ENCODE data around the gene TBP.
"Not testable (repeated sequence)": the region's sequence is repeated elsewhere in the genome, so short reads cannot be mapped to it uniquely, and the experiment has no call there.

The TBP gene

DNA sequence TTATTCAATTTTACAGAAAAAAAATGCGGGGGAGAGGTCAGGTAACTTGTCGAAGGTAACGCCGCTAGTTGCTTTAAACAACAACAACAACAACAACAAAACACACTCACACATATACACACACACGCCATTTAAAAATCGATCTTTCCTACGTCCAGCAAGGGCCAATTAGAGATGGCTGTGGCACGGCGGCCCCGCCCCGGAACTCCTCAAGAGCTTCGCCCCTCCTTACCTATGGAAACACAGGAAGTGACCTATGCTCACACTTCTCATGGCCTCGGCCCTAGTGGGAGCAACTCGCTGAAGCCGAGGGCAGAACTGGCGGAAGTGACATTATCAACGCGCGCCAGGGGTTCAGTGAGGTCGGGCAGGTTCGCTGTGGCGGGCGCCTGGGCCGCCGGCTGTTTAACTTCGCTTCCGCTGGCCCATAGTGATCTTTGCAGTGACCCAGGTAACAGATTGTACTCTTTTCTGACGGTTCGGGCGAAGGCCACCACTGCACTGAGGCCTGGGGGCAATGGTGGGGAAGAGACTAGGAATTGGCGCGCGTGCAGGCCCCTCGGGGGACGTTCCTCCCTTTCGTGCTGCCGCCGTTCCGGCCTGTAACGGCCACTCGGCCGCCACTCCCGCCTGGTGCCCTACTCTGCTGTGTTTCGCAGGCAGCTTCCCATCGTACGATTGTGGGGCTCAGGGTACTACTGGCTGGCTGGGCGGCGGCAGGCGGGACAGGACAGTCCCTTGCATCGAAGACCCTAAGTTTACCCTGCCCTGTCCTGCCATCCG, at the start of gene TBP:
TBP (plus strand) TSS at position 357 of the 783 bp plus-strand sequence. CDS start 2,661 bp downstream, outside the sequence.
- Mint-ChIP-seq H3K4me1 (ENCODE audit: low read depth) (peaks cover 26% of the 10 kb centered on the region), H3K4me3 (no peak within 1 kb of the TSS), H3K9me3 (no peaks in the 10 kb centered on the region), H3K27me3 (ENCODE audit: low read depth) (no peaks in the 10 kb centered on the region), H3K36me3 (ENCODE audit: low read depth) (peaks cover 22% of the 10 kb centered on the region), H3K27ac (no peak within 1 kb of the TSS)

DNA sequence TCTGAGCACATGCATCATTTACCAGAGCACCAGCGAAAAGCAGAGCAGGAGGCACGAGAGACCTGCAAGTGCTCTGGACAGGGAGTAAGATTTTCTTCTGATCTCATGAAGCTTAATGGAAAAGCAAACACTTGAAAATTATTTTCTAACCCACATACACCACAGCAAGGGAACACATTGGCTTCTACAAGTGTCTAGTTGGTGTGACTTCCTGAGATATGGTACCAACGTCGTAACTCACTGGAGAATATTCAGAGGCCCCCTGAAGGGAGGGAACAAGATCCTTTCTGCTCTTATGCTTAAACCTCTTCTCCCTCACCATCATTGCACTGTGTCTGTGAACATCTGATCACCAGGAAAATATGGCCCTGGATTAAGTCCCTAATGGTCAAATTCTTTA, 49.7 kb upstream of the TBP start:
- Mint-ChIP-seq H3K4me1 (ENCODE audit: low read depth) (no peaks in the 10 kb centered on the region), H3K27me3 (ENCODE audit: low read depth) (peaks cover 9% of the 10 kb centered on the region), H3K27ac (no peak overlapping the region), H3K36me3 (ENCODE audit: low read depth) (peaks cover 3% of the 10 kb centered on the region), H3K4me3 (no peak overlapping the region), H3K9me3 (peaks cover 23% of the 10 kb centered on the region)

DNA sequence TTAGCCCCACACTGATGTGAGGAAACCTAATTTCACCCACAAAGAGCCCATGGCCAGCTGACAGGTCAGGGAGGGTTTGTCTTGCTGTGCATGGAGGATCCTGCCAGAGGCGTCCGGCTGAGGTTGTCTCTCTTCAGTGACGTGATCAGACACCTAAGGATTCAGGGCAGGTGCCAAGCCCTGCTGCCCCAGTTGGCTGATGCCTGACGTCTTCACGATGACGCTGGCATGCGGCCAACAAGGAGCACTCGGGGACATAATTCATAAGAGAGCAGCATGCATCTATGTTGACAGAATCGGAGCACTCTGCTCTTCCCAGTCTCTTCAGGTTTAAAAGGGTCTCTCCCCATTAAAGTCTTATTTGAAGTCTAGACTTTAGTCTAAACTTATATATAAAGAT, 48.9 kb upstream of the TBP start:
- peaks cover 12% of the 10 kb centered on the region for H3K27me3 Mint-ChIP-seq (ENCODE audit: low read depth)
- H3K4me3 Mint-ChIP-seq, result no peak overlapping the region
- H3K36me3 Mint-ChIP-seq (ENCODE audit: low read depth), result peaks cover 3% of the 10 kb centered on the region
- peaks cover 23% of the 10 kb centered on the region for H3K9me3 Mint-ChIP-seq
- no peak overlapping the region for H3K27ac Mint-ChIP-seq
- no peaks in the 10 kb centered on the region for H3K4me1 Mint-ChIP-seq (ENCODE audit: low read depth)

DNA sequence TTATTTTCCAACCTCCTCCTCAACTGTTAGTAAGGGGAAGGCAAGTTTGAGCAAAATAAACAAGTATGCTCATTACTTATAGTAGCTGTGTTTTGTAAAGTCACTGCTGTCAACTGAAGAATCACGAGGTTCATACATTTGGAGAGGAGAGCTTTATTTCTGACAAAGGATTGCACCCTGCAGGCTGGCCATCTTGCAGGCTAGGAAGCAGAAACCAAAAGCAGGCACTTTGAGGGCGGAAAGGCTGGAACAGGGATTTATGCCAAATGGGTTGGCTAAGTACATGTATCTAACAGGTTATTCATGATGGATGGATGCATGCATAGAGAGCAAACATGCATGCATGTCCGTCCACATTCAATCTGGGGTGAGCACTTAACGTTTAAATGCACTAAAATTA, 47.7 kb upstream of the TBP start:
- H3K4me3 Mint-ChIP-seq, result no peak overlapping the region
- no peaks in the 10 kb centered on the region for H3K36me3 Mint-ChIP-seq (ENCODE audit: low read depth)
- peaks cover 15% of the 10 kb centered on the region for H3K9me3 Mint-ChIP-seq
- no peak overlapping the region for H3K27ac Mint-ChIP-seq
- H3K27me3 Mint-ChIP-seq (ENCODE audit: low read depth), result peaks cover 12% of the 10 kb centered on the region
- no peaks in the 10 kb centered on the region for H3K4me1 Mint-ChIP-seq (ENCODE audit: low read depth)

GRCh38 chr6:170507728-170508127, 46.4 kb upstream of the TBP start:
- H3K27me3 Mint-ChIP-seq (ENCODE audit: low read depth), result peaks cover 18% of the 10 kb centered on the region
- H3K27ac Mint-ChIP-seq, H3K9me3 Mint-ChIP-seq: not testable (repeated sequence)

GRCh38 chr6:170508275-170508674, 45.9 kb upstream of the TBP start:
- not testable (repeated sequence) for H3K4me3 Mint-ChIP-seq; H3K9me3 Mint-ChIP-seq; H3K27ac Mint-ChIP-seq; H3K36me3 Mint-ChIP-seq (ENCODE audit: low read depth); H3K4me1 Mint-ChIP-seq (ENCODE audit: low read depth)
- peaks cover 19% of the 10 kb centered on the region for H3K27me3 Mint-ChIP-seq (ENCODE audit: low read depth)

More at GRCh38 chr6:170507728-170508127, 46.4 kb upstream of the TBP start:
- H3K4me3 Mint-ChIP-seq; H3K4me1 Mint-ChIP-seq (ENCODE audit: low read depth); H3K36me3 Mint-ChIP-seq (ENCODE audit: low read depth): not testable (repeated sequence)

GRCh38 chr6:170508892-170509722, 45.1 kb upstream of the TBP start:
- H3K27me3 Mint-ChIP-seq (ENCODE audit: low read depth), result peaks cover 24% of the 10 kb centered on the region
- not testable (repeated sequence) for H3K36me3 Mint-ChIP-seq (ENCODE audit: low read depth); H3K4me1 Mint-ChIP-seq (ENCODE audit: low read depth); H3K9me3 Mint-ChIP-seq; H3K27ac Mint-ChIP-seq; H3K4me3 Mint-ChIP-seq

DNA sequence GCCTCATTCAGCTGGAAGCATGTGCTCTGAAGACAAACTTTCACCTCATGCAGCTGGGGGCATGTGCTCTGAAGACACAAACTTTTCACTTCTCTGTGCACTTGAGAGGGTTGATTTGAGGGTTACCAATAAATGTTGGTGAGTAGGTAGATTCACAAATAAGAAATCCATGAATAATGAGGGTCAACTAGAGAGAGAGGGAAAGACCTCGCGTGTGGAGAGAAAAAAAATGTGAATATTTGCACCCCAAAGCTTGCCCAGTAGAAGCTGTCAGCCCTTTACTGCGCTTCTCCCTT, 44.5 kb upstream of the TBP start:
- no peaks in the 10 kb centered on the region for H3K9me3 Mint-ChIP-seq
- no peaks in the 10 kb centered on the region for H3K36me3 Mint-ChIP-seq (ENCODE audit: low read depth)
- peaks cover 24% of the 10 kb centered on the region for H3K27me3 Mint-ChIP-seq (ENCODE audit: low read depth)
- no peaks in the 10 kb centered on the region for H3K4me1 Mint-ChIP-seq (ENCODE audit: low read depth)
- H3K4me3 Mint-ChIP-seq, result no peak overlapping the region
- H3K27ac Mint-ChIP-seq, result no peak overlapping the region

DNA sequence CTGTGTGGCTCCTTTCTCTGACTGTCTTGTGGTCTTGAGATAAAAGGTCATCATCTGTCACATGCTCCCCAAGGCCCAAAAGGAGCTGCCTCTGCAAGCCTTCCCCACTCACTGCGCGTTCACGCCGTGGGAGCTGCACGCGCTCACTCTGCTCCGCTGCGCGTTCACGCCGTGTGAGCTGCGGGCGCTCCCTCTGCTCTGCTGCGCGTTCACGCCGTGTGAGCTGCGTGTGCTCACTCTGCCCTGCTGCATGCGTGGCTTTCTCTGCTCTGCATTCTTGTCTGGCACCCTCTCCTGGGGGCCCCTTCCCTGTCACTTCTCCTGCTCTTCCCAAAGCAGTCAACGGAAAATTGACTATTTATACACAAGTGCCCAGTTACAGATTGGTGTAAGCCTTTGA, 43.5 kb upstream of the TBP start:
- H3K27ac Mint-ChIP-seq, result no peak overlapping the region
- peaks cover 32% of the 10 kb centered on the region for H3K27me3 Mint-ChIP-seq (ENCODE audit: low read depth)
- H3K4me1 Mint-ChIP-seq (ENCODE audit: low read depth), result no peaks in the 10 kb centered on the region
- H3K9me3 Mint-ChIP-seq, result no peaks in the 10 kb centered on the region
- H3K4me3 Mint-ChIP-seq, result no peak overlapping the region
- no peaks in the 10 kb centered on the region for H3K36me3 Mint-ChIP-seq (ENCODE audit: low read depth)

DNA sequence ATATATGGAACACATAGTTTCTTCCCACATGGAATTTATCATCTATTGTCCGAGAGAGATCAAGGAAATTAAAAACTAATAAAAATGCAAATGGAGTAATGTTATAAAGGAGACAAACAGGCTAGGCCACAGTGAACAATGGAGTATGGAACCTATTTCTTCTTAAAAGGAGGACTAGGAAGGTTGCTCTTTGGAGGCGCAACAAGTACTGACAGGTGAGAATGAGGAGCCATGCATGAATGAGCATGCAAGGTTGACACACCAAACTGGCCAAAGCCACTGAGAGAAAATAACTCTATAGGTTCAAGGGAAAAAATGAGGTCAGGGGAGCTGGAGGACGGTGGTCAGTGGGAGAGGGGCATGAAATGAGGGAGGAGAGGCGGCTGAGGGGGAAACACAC, 41.9 kb upstream of the TBP start:
- Mint-ChIP-seq H3K4me1 (ENCODE audit: low read depth) (no peaks in the 10 kb centered on the region), H3K27me3 (ENCODE audit: low read depth) (peaks cover 35% of the 10 kb centered on the region), H3K4me3 (no peak overlapping the region), H3K36me3 (ENCODE audit: low read depth) (no peaks in the 10 kb centered on the region), H3K27ac (no peak overlapping the region), H3K9me3 (no peaks in the 10 kb centered on the region)

- Mint-ChIP-seq H3K4me3 (no peak overlapping the region), H3K27ac (no peak overlapping the region), H3K36me3 (ENCODE audit: low read depth) (no peaks in the 10 kb centered on the region), H3K9me3 (no peaks in the 10 kb centered on the region), H3K4me1 (ENCODE audit: low read depth) (no peaks in the 10 kb centered on the region), H3K27me3 (ENCODE audit: low read depth) (peaks cover 57% of the 10 kb centered on the region)
Observed at GRCh38 chr6:170514908-170515307, 39.3 kb upstream of the TBP start.

GRCh38 chr6:170516783-170517616, 37.2 kb upstream of the TBP start:
- H3K4me3 Mint-ChIP-seq, result peak overlapping the region; percentile 23
- peaks cover 70% of the 10 kb centered on the region for H3K27me3 Mint-ChIP-seq (ENCODE audit: low read depth)

DNA sequence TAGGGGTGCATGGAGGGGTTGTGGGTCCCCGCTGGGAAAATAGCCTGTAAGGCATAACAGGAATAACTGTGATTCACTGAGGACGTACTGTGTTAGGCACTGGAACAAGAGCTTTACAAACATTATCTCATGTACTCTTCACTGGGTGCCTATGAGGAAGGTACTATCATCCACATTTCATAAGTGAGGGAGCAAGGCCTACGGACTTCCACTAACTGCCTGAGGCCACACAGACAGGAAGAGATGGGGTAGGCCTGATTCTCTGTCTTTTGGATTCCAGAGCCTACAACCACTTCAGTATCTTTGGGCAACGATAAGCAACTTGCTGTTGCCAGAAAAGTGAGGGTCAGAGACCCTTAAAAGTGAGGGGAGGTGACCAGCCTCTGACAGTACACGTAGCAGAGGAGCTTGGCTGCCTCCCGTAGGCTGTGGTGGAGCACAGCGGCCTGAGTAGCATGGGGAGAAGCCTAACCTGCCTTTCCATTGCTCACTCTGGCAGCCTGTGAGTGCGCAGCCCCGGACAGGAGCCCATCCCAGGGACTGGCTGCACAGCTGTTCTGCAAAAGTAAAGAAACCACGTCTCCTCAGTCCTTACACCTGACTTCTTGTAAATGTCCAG, 31.5 kb upstream of the TBP start:
- Mint-ChIP-seq H3K27me3 (ENCODE audit: low read depth) (peaks cover 50% of the 10 kb centered on the region), H3K36me3 (ENCODE audit: low read depth) (no peaks in the 10 kb centered on the region), H3K9me3 (no peaks in the 10 kb centered on the region), H3K4me3 (no peak overlapping the region), H3K27ac (no peak overlapping the region), H3K4me1 (ENCODE audit: low read depth) (no peaks in the 10 kb centered on the region)

More at GRCh38 chr6:170516783-170517616, 37.2 kb upstream of the TBP start:
- no peak overlapping the region for H3K27ac Mint-ChIP-seq
- H3K9me3 Mint-ChIP-seq, result no peaks in the 10 kb centered on the region
- H3K4me1 Mint-ChIP-seq (ENCODE audit: low read depth), result no peaks in the 10 kb centered on the region
- no peaks in the 10 kb centered on the region for H3K36me3 Mint-ChIP-seq (ENCODE audit: low read depth)
